H9 (cell line): Measurements from ENCODE around the gene BCL2L15. TPM values are rescaled to one million over a fixed set of nuclear protein-coding genes. Genes with fewer than 3 reads are reported as not detected.

Source experiments
- DNase-seq: peaks from one replicate; pipeline ENCODE4 v3.0.0-alpha.2; 2017
- H2AFZ ChIP-seq: one replicate; pipeline ENCODE4 v1.6.1; 2013; ENCODE audit warnings: mild to moderate bottlenecking, low read length, control low read depth, moderate library complexity
- H2AK5ac ChIP-seq: 2 replicates; pipeline ENCODE4 v1.6.1; 2013; ENCODE audit warnings: low read length, control low read depth, mixed read lengths; ENCODE audit not compliant: insufficient read length
- H2BK120ac ChIP-seq: one replicate; pipeline ENCODE4 v1.6.1; 2013; ENCODE audit warnings: low read depth, mild to moderate bottlenecking, low read length, control low read depth, inconsistent platforms; ENCODE audit not compliant: poor library complexity, severe bottlenecking
- H2BK12ac ChIP-seq: 2 replicates; pipeline ENCODE4 v1.6.1; 2013; ENCODE audit warnings: low read length, control low read depth, mixed read lengths, low read depth; ENCODE audit not compliant: insufficient read length
- H2BK15ac ChIP-seq: 2 replicates; pipeline ENCODE4 v1.6.1; 2013; ENCODE audit warnings: low read depth, low read length, control low read depth
- H2BK20ac ChIP-seq: one replicate; pipeline ENCODE4 v1.6.1; 2013; ENCODE audit warnings: low read depth, mild to moderate bottlenecking, low read length, control low read depth, inconsistent platforms; ENCODE audit not compliant: poor library complexity, severe bottlenecking
- H2BK5ac ChIP-seq: 2 replicates; pipeline ENCODE4 v1.6.1; 2013; ENCODE audit warnings: low read length, control low read depth, mixed read lengths; ENCODE audit not compliant: insufficient read length
- H3K14ac ChIP-seq: 2 replicates; pipeline ENCODE4 v1.6.1; 2013; ENCODE audit warnings: low read length, control low read depth; ENCODE audit not compliant: insufficient read depth
- H3K18ac ChIP-seq: 2 replicates; pipeline ENCODE4 v1.6.1; 2013; ENCODE audit warnings: low read depth, mild to moderate bottlenecking, mixed read lengths, low read length, control low read depth; ENCODE audit not compliant: insufficient read length
- H3K23ac ChIP-seq: 2 replicates; pipeline ENCODE4 v1.6.1; 2013; ENCODE audit warnings: low read length, control low read depth, mixed read lengths, low read depth; ENCODE audit not compliant: insufficient read length
- H3K23me2 ChIP-seq: 2 replicates; pipeline ENCODE4 v1.6.1; 2013; ENCODE audit warnings: low read depth, mild to moderate bottlenecking, mixed read lengths, low read length, control low read depth; ENCODE audit not compliant: insufficient read length, poor library complexity, severe bottlenecking
- H3K27ac ChIP-seq: 2 replicates; pipeline ENCODE4 v1.5.1; 2013; ENCODE audit warnings: low read length, control low read depth, mixed read lengths, low read depth; ENCODE audit not compliant: insufficient read length
- H3K27me3 ChIP-seq: 2 replicates; pipeline ENCODE4 v1.6.1; 2013; ENCODE audit warnings: low read length, control low read depth, inconsistent platforms; ENCODE audit not compliant: insufficient read depth
- H3K4ac ChIP-seq: 2 replicates; pipeline ENCODE4 v1.6.1; 2013; ENCODE audit warnings: low read depth, mild to moderate bottlenecking, control low read depth, inconsistent platforms, low read length, moderate library complexity
- H3K4me1 ChIP-seq: 2 replicates; pipeline ENCODE4 v1.6.1; 2013; ENCODE audit warnings: low read length, control low read depth, inconsistent platforms; ENCODE audit not compliant: insufficient read depth
- H3K4me2 ChIP-seq: 2 replicates; pipeline ENCODE4 v1.6.1; 2013; ENCODE audit warnings: low read length, control low read depth, mixed read lengths; ENCODE audit not compliant: insufficient read length, insufficient read depth
- H3K56ac ChIP-seq: 2 replicates; pipeline ENCODE4 v1.6.1; 2013; ENCODE audit warnings: low read depth, mild to moderate bottlenecking, mixed read lengths, low read length, control low read depth; ENCODE audit not compliant: insufficient read length
- H3K79me1 ChIP-seq: 2 replicates; pipeline ENCODE4 v1.6.1; 2013; ENCODE audit warnings: low read depth, mild to moderate bottlenecking, moderate library complexity, low read length, control low read depth, inconsistent platforms; ENCODE audit not compliant: insufficient read depth, poor library complexity, severe bottlenecking
- H3K79me2 ChIP-seq: 2 replicates; pipeline ENCODE4 v1.6.1; 2013; ENCODE audit warnings: low read length, control low read depth, inconsistent platforms; ENCODE audit not compliant: insufficient read depth
- H3K9ac ChIP-seq: 2 replicates; pipeline ENCODE4 v1.6.1; 2013; ENCODE audit warnings: low read length, control low read depth, mixed read lengths; ENCODE audit not compliant: insufficient read length; ENCODE audit errors: extremely low read depth
- H3K9me3 ChIP-seq: one replicate; pipeline ENCODE4 v1.6.1; 2013; ENCODE audit warnings: low read depth, low read length, inconsistent platforms; ENCODE audit not compliant: control insufficient read depth
- H3T11ph ChIP-seq: one replicate; pipeline ENCODE4 v1.6.1; 2013; ENCODE audit warnings: mild to moderate bottlenecking, low read length, control low read depth, inconsistent platforms
- H4K20me1 ChIP-seq: one replicate; pipeline ENCODE4 v1.6.1; 2013; ENCODE audit not compliant: control insufficient read depth, insufficient read length, insufficient read depth
- H4K5ac ChIP-seq: 2 replicates; pipeline ENCODE4 v1.6.1; 2013; ENCODE audit warnings: low read depth, mild to moderate bottlenecking, mixed read lengths, low read length, control low read depth; ENCODE audit not compliant: insufficient read length
- H4K8ac ChIP-seq: replicated peaks from 2 replicates; pipeline ENCODE4 v1.6.1; 2013; ENCODE audit warnings: low read length, control low read depth, mixed read lengths, low read depth; ENCODE audit not compliant: insufficient read length
- H4K91ac ChIP-seq: 2 replicates; pipeline ENCODE4 v1.6.1; 2013; ENCODE audit warnings: low read depth, mild to moderate bottlenecking, moderate library complexity, mixed read lengths, low read length, control low read depth; ENCODE audit not compliant: insufficient read length
- H3K27ac Mint-ChIP-seq, 3 experiments: 2 replicates in 2 of 3; 3 replicates in 1 of 3; pipeline ENCODE4 v1.8.0; 2020 to 2021; ENCODE audit warnings: mixed read lengths in 3 of 3, mild to moderate bottlenecking in 1 of 3, moderate library complexity in 1 of 3
- H3K27me3 Mint-ChIP-seq: 2 replicates; pipeline ENCODE4 v1.8.0; 2021; ENCODE audit warnings: low read depth, mild to moderate bottlenecking, moderate library complexity, mixed read lengths
- H3K36me3 Mint-ChIP-seq, 3 experiments: 2 replicates in 2 of 3; 3 replicates in 1 of 3; pipeline ENCODE4 v1.8.0; 2020 to 2021; ENCODE audit warnings: low read depth in 3 of 3, mixed read lengths in 3 of 3; ENCODE audit not compliant: insufficient read depth in 1 of 3
- H3K4me1 Mint-ChIP-seq, 2 experiments: 2 replicates each; pipeline ENCODE4 v1.8.0; 2020; ENCODE audit warnings: mixed read lengths in 2 of 2
- H3K4me3 Mint-ChIP-seq, 2 experiments: 2 replicates in 1 of 2; 3 replicates in 1 of 2; pipeline ENCODE4 v1.8.0; 2020 to 2021; ENCODE audit warnings: mild to moderate bottlenecking in 2 of 2, mixed read lengths in 2 of 2, moderate library complexity in 1 of 2
- H3K9me3 Mint-ChIP-seq, 2 experiments: 2 replicates in 1 of 2; 3 replicates in 1 of 2; pipeline ENCODE4 v1.8.0; 2020; ENCODE audit warnings: mild to moderate bottlenecking in 2 of 2, mixed read lengths in 2 of 2, moderate library complexity in 1 of 2
- CTCF ChIP-seq: fragments of 200-600 bp; sonication (generic); conservative IDR thresholded peaks from 3 replicates; pipeline ENCODE4 v1.8.0; 2021; ENCODE audit warnings: antibody characterized with exemption, mild to moderate bottlenecking
- total RNA-seq: library from RNA; stranded (reverse); gene quantifications from 2 replicates; pipeline ENCODE4 v1.2.1, GENCODE V29; 2021

BCL2L15 gene
- total RNA-seq, 1 experiment from 2014 or later, result 0.22 TPM

DNA sequence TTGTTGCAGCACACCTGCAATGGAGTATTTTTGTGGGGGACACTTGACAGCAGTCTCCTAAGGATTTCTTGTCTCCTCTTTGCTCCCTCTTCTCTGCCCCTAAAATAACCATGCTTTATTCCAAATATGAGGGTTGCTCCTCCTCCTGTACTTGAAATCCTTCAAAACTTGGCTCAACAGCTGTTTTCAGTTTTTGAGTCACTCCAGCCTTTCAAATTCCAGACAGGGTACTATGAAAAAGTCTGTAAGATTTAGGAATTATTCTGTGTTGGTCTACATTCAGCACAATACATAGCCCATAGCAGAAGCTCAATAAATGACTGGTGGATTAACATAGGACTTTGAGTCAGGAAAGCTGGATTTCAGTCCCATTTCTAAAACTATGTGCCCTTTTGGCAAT lies 11.7 kb upstream of the BCL2L15 start:
- H3K36me3 Mint-ChIP-seq, result peaks cover 2 to 31% (median 21%) of the 10 kb centered on the region in 3 experiments; a peak in 4 of 7 replicates
- Histone ChIP-seq H3T11ph (no peak overlapping the region), H3K23me2 (peaks cover 2% of the 10 kb centered on the region)

More for the DNA sequence above, 11.7 kb upstream of the BCL2L15 start:
- H3K4ac ChIP-seq, result no peak overlapping the region
- no peaks in the 10 kb centered on the region for H3K27me3 ChIP-seq
- H3K4me1 ChIP-seq, result no peaks in the 10 kb centered on the region
- no peak overlapping the region for H2BK15ac ChIP-seq
- H3K14ac ChIP-seq, result no peak overlapping the region
- H4K5ac ChIP-seq, result no peak overlapping the region
- no peak overlapping the region for H4K91ac ChIP-seq
- no peak overlapping the region for H2AFZ ChIP-seq
- no peak for TF ChIP-seq CTCF
- no peak overlapping the region for H3K4me2 ChIP-seq
- H3K9me3 Mint-ChIP-seq, result no peaks in the 10 kb centered on the region
- no peak overlapping the region for H2BK12ac ChIP-seq
- no peak overlapping the region for H4K8ac ChIP-seq
- no peaks in the 10 kb centered on the region for H4K20me1 ChIP-seq
- DNase-seq, result no peak
- H3K27me3 Mint-ChIP-seq, result no peaks in the 10 kb centered on the region
- H3K27ac ChIP-seq, result no peak overlapping the region
- no peaks in the 10 kb centered on the region for H3K79me2 ChIP-seq
- H2BK20ac ChIP-seq, result no peak overlapping the region
- no peaks in the 10 kb centered on the region for H3K79me1 ChIP-seq
- H3K9ac ChIP-seq, result no peak overlapping the region
- no peak overlapping the region for H2BK120ac ChIP-seq
- H2AK5ac ChIP-seq, result no peak overlapping the region
- H3K4me3 Mint-ChIP-seq, result no peak overlapping the region
- H2BK5ac ChIP-seq, result no peak overlapping the region
- no peak overlapping the region for H3K56ac ChIP-seq
- peaks cover 3 to 6% of the 10 kb centered on the region in 2 experiments for H3K4me1 Mint-ChIP-seq
- H3K9me3 ChIP-seq, result no peaks in the 10 kb centered on the region
- H3K18ac ChIP-seq, result no peak overlapping the region
- no peak overlapping the region for H3K23ac ChIP-seq
- H3K27ac Mint-ChIP-seq, result no peak overlapping the region
